GM19455 (cell line): ENCODE measurements around the gene SENP7.
A peak's percentile ranks its signal among the peaks of the same experiment; 100 is the strongest.
"Not testable (repeated sequence)": the region's sequence is repeated elsewhere in the genome, so short reads cannot be mapped to it uniquely, and the experiment has no call there.

Source experiments
- ATAC-seq: cut with Tn5 transposase; IDR thresholded peaks from one replicate; pipeline ENCODE4 v1.9.1; 2021; ENCODE audit not compliant: unreplicated experiment

Gene SENP7

GRCh38 chr3:101529816-101530685, 17.0 kb upstream of the SENP7 start:
- no peak for ATAC-seq

- ATAC-seq = no peak
Observed at GRCh38 chr3:101527906-101528305, 14.9 kb upstream of the SENP7 start.

GRCh38 chr3:101527441-101527840, 14.4 kb upstream of the SENP7 start:
- ATAC-seq = no peak

DNA sequence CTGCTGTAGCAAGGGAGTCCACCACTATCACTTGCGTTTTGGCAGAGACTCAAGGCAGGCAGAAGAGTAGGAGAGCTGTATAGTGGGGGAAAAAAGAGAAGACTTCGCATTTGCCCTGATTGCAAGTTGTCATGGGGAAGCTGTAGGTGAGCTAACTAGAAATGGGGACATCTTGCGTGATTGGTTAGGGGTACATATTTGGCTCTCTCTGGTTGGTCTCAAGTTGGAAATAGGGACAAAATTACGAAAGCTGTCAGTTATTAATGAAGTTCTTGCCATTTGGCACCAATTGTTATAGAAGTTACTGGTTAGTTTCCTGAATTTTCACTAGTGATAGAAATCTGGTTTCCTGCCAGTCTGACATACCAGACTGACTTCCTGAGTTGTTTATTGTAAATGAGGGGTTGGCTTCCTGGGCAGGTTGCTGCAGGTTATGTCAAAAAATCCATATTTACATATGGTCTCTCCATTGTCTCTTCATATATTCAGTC, 8.2 kb upstream of the SENP7 start:
- ATAC-seq = no peak

- no peak for ATAC-seq
Observed at GRCh38 chr3:101519685-101520365, 6.8 kb upstream of the SENP7 start.

DNA sequence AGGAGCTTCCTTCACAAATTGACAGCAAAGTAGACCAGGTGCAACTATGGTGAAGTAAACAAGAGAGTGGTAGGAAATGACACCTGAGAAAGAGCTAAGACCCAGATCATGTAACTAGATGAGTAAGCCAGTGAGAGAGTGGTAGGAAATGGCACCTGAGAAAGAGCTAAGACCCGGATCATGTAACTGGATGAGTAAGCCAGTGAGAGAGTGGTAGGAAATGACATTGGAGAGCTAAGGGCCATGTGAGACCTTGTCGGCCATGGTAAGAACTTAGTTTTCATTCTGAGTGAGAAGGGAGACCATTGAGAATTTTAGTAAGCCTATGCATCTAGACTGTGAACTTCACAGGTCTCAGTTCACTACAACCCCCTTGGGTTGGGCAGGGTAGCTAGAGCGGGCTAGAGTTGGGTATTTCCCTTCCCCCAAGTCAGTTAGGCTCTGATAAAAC, 5.4 kb upstream of the SENP7 start:
- peak; percentile 99 for ATAC-seq

- ATAC-seq = peak; percentile 36
Observed at GRCh38 chr3:101513419-101513986, 491 bp upstream of the SENP7 start.

- peak; percentile 38 for ATAC-seq
Observed at GRCh38 chr3:101512396-101512645, 691 bp downstream of the SENP7 start.

- no peak for ATAC-seq
Observed at GRCh38 chr3:101509811-101510210, 3.2 kb downstream of the SENP7 start.

DNA sequence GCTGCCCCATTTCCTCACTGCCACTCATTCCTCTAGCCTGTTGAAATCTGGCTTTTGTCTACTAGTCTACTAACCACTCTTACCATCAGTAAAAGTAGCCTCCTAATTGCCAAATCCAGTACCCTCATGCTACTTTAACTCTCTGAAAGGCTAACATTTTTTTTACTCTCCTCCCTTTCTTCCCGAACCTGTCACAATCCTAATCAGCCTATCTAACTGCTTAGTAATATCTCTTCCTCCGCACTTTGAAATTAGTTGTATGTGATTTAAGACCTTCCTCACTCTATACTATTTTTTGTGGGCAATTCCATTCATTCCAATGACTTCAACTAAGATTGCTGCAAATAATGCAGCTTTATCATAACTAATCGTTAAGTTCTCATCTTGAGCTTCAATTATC, 3.7 kb downstream of the SENP7 start:
- ATAC-seq = no peak

DNA sequence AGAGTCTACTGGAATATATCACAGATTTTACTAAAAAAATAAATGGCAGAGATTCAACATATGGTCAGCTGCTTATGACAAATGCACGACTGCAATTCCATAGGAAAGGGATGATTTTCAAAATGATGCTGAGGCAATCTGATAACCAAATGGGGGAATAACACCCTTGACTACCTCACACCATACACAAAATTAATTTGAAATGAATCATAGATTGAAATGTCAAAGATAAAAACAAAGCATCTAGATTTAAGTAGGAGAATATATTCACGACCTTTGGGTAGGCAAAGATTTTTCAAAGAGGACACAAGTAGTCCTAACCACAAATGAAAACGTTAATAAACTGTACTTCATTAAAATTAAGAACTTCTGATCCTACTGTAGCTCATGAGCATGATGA, 11.2 kb downstream of the SENP7 start:
- ATAC-seq = no peak

DNA sequence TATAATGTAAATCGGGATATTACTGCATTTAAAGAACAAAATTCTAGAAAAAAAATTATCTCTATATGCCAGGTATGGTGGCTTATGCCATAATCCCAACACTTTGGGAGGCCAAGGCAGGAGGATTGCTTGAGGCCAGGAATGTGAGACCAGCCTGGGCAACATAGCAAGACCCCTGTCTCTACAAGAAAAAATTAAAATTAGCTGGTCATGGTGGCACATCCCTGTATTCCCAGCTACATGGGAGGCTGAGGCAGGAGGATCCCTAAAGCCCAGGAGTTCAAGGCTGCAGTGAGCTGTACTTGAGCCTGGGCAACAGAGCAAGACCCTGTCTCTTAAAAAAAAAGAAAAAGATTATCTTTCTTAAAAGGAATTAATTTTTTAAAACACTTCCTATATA, 12.8 kb downstream of the SENP7 start:
- ATAC-seq = no peak

DNA sequence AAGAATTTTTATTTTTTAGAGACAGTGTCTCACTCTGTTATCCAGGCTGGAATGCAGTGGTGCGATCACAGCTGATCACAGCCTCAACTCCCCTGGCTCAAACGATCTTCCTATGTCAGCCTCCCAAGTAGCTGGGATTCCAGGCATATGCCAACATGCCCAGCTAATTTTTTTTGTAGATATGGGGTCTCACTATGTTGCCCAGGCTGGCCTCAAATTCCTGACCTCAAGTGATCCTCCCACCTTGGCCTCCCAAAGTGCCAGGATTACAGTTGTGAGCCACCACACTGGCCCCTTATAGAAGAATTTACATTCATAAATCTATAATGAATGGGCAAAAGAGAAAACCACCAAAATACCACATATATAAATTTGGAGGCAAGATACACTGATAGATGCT, 15.2 kb downstream of the SENP7 start:
- ATAC-seq = no peak

DNA sequence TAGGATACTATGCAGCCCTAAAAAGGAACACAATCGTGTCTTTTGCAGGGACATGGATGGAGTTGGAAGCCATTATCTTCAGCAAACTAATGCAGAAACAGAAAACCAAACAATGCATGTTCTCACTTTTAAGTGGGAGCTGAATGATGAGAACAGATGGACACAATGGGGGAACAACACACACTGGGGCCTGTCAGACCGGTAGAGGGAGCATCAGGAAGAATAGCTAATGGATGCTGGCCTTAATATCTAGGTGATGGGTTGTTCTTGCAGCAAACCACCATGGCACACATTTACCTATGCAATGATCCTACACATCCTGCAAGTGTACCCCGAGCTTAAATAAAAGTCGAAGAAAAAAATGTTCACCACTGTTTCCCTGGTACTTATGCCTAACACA, 17.5 kb downstream of the SENP7 start:
- no peak for ATAC-seq

- ATAC-seq = no peak
Observed at GRCh38 chr3:101484805-101485620, 28.0 kb downstream of the SENP7 start.

DNA sequence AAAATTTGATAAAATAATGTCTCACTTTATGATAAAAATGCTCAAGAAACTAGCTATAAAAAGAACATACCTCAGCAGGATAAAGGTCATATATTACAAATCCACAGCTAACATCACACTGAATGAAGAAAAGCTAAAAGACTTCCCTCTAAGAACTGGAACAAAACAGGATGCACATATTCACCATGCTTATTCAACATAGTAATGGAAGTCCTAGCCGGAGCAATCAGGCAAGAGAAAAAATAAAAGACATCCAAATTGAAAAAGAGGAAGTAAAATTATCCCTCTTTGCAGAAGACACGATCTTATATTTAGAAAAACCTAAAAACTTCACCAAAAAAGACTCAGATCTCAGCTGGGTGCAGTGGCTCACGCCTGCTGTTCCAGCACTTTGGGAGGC, 34.0 kb downstream of the SENP7 start:
- no peak for ATAC-seq

- ATAC-seq = not testable (repeated sequence)
Observed at GRCh38 chr3:101474841-101475552, 38.0 kb downstream of the SENP7 start.

- not testable (repeated sequence) for ATAC-seq
Observed at GRCh38 chr3:101468676-101469075, 44.3 kb downstream of the SENP7 start.

- not testable (repeated sequence) for ATAC-seq
Observed at GRCh38 chr3:101467310-101467663, 45.7 kb downstream of the SENP7 start.

- ATAC-seq = no peak
Observed at GRCh38 chr3:101466465-101467309, 46.3 kb downstream of the SENP7 start.
